Tibial nerve (tissue), 4 donors: Measurements from ENCODE around the gene MAN2B2.

Source experiments
- EP300 ChIP-seq, 2 donors: sonication (generic); formaldehyde crosslinking; IDR thresholded peaks; one replicate each; pipeline ENCODE4 v1.6.1; 2017; ENCODE audit warnings: antibody characterized with exemption in 2 of 2, mild to moderate bottlenecking in 1 of 2
- POLR2A ChIP-seq, 2 donors: fragments of 450-650 bp; IDR thresholded peaks; one replicate each; pipeline ENCODE4 v1.6.1; 2017; ENCODE audit warnings: antibody characterized with exemption in 2 of 2, mild to moderate bottlenecking in 2 of 2, moderate library complexity in 2 of 2
- TF ChIP-seq, protein P1 (sequence below), 5 experiments: fragments of 200-600 bp in 3 of 5; fragments of 450-650 bp in 2 of 5; sonication (generic) in 3 of 5; IDR thresholded peaks; one replicate each; pipeline ENCODE4 v1.5.1; 2016 to 2019; ENCODE audit warnings: antibody characterized with exemption in 5 of 5, mild to moderate bottlenecking in 3 of 5, moderate library complexity in 2 of 5

DNA sequence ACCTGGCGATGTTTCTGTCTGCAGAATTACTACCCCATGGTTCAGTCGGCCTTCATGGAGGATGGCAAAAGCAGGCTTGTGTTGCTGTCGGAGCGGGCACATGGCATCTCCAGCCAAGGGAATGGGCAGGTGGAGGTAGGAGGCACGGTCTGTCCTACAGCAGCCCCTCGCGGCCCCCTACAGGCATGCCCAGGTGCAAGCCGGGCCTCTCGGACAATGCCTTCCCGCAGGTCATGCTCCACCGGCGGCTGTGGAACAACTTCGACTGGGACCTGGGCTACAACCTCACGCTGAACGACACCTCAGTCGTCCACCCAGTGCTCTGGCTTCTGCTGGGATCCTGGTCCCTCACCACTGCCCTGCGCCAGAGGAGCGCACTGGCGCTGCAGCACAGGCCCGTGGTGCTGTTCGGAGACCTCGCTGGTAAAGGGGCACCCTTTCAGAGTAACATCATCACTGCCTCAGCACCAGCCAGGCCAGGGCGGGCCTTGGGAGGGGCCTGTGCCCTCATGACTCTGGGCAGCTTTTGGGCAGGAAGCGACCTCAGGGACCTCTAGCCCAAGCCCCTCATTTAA lies 36.0 kb downstream of the MAN2B2 start:
- TF ChIP-seq, protein P1, sequence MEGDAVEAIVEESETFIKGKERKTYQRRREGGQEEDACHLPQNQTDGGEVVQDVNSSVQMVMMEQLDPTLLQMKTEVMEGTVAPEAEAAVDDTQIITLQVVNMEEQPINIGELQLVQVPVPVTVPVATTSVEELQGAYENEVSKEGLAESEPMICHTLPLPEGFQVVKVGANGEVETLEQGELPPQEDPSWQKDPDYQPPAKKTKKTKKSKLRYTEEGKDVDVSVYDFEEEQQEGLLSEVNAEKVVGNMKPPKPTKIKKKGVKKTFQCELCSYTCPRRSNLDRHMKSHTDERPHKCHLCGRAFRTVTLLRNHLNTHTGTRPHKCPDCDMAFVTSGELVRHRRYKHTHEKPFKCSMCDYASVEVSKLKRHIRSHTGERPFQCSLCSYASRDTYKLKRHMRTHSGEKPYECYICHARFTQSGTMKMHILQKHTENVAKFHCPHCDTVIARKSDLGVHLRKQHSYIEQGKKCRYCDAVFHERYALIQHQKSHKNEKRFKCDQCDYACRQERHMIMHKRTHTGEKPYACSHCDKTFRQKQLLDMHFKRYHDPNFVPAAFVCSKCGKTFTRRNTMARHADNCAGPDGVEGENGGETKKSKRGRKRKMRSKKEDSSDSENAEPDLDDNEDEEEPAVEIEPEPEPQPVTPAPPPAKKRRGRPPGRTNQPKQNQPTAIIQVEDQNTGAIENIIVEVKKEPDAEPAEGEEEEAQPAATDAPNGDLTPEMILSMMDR (IDR thresholded peaks at IDR 0.05), result no peak
- TF ChIP-seq EP300 (IDR thresholded peaks at IDR 0.05) (no peak), POLR2A (IDR thresholded peaks at IDR 0.05) (no peak)
